GM23338 (cell line): ENCODE results near the gene RCOR1. TPM values are rescaled to one million over a fixed set of nuclear protein-coding genes. Genes with fewer than 3 reads are reported as not detected.

ENCODE experiments used
- EZH2phosphoT487 ChIP-seq: fragments of 200-600 bp; sonication (generic); IDR thresholded peaks from one replicate; pipeline ENCODE4 v1.8.1; 2018; ENCODE audit warnings: antibody characterized with exemption; ENCODE audit not compliant: unreplicated experiment
- NANOG ChIP-seq: IDR thresholded peaks from 2 replicates; pipeline ENCODE4 v1.6.1; 2016; ENCODE audit warnings: antibody characterized with exemption, borderline replicate concordance
- ZNF331 ChIP-seq: fragments of 250-450 bp; sonication (Bioruptor Pico); IDR thresholded peaks from 2 replicates; pipeline ENCODE4 v1.5.0; 2020; ENCODE audit warnings: low read depth, mild to moderate bottlenecking, moderate library complexity
- ZNF462 ChIP-seq: fragments of 250-450 bp; sonication (Bioruptor Pico); IDR thresholded peaks from 2 replicates; pipeline ENCODE4 v1.5.0; 2020; ENCODE audit warnings: mild to moderate bottlenecking, moderate library complexity
- polyA plus RNA-seq: library from polyadenylated mRNA; unstranded; fragments of >200 nt; fragmentation: Nextera tagmentation; extraction: Ambion mirVana; gene quantifications from 2 replicates; pipeline ENCODE4 v1.2.1, GENCODE V29; 2016
- total RNA-seq: library from RNA; depleted of rRNA; stranded (reverse); fragments of >200 nt; shearing (Covaris generic); gene quantifications from 2 replicates; pipeline ENCODE4 v1.2.3, GENCODE V29; 2014
- TF ChIP-seq, protein P1 (sequence below): IDR thresholded peaks from one replicate; pipeline ENCODE4 v1.6.1; 2018; ENCODE audit warnings: antibody characterized with exemption; ENCODE audit not compliant: unreplicated experiment

RCOR1 gene
- total and polyA plus RNA-seq, 2 experiments from 2014 or later, result 7.6 to 26.1 TPM

DNA sequence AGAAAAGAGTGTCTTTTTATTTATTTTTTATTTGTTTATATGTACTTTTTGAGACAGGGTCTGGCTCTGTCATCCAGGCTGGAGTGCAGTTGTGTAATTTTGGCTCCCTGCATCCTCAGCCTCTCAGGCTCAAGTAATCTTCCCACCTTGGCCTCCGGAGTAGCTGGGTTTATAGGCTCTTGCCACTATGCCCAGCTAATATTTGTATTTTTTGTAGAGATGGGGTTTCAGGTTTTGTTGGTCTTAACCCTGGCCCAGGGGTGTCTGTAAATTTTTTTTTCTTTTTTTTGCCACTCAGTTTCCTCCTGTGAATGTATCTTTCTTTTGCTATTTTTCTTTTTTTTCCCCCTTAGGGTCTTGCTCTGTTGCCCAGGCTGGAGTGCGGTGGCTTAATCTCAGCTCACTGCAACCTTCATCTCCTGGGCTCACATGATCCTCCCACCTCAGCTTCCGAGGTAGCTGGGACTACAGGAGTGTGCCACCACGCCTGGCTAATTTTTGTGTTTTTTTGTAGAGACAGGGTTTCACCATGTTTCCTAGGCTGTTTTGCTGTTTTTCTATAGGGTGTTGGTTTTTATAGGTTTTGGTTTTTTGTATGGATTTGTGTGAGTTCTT is 11.0 kb downstream of the RCOR1 start (continued):
- TF ChIP-seq ZNF462 (CRISPR knock-in tag) (no peak), EZH2phosphoT487 (no peak), ZNF331 (CRISPR knock-in tag) (no peak), NANOG (no peak)
- TF ChIP-seq, protein P1, sequence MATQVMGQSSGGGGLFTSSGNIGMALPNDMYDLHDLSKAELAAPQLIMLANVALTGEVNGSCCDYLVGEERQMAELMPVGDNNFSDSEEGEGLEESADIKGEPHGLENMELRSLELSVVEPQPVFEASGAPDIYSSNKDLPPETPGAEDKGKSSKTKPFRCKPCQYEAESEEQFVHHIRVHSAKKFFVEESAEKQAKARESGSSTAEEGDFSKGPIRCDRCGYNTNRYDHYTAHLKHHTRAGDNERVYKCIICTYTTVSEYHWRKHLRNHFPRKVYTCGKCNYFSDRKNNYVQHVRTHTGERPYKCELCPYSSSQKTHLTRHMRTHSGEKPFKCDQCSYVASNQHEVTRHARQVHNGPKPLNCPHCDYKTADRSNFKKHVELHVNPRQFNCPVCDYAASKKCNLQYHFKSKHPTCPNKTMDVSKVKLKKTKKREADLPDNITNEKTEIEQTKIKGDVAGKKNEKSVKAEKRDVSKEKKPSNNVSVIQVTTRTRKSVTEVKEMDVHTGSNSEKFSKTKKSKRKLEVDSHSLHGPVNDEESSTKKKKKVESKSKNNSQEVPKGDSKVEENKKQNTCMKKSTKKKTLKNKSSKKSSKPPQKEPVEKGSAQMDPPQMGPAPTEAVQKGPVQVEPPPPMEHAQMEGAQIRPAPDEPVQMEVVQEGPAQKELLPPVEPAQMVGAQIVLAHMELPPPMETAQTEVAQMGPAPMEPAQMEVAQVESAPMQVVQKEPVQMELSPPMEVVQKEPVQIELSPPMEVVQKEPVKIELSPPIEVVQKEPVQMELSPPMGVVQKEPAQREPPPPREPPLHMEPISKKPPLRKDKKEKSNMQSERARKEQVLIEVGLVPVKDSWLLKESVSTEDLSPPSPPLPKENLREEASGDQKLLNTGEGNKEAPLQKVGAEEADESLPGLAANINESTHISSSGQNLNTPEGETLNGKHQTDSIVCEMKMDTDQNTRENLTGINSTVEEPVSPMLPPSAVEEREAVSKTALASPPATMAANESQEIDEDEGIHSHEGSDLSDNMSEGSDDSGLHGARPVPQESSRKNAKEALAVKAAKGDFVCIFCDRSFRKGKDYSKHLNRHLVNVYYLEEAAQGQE, result no peak
